Fibroblast of mammary gland (primary cell): ENCODE measurements around the gene FKBP6.
"Not testable (repeated sequence)": the region's sequence is repeated elsewhere in the genome, so short reads cannot be mapped to it uniquely, and the experiment has no call there.

Experiments
- DNase-seq: peaks from one replicate; pipeline ENCODE4 v3.0.0-alpha.2; 2010; ENCODE audit warnings: low read depth
- H3K4me3 ChIP-seq: 2 replicates; pipeline ENCODE4 v1.5.1; 2011; ENCODE audit warnings: low read depth, mild to moderate bottlenecking, low read length, moderate library complexity; ENCODE audit not compliant: control insufficient read depth
- TF ChIP-seq, protein P1 (sequence below): conservative IDR thresholded peaks from 2 replicates; pipeline ENCODE4 v1.5.1; 2011; ENCODE audit warnings: low read depth, low read length, inconsistent platforms; ENCODE audit not compliant: control insufficient read depth, insufficient read depth

The FKBP6 gene

DNA sequence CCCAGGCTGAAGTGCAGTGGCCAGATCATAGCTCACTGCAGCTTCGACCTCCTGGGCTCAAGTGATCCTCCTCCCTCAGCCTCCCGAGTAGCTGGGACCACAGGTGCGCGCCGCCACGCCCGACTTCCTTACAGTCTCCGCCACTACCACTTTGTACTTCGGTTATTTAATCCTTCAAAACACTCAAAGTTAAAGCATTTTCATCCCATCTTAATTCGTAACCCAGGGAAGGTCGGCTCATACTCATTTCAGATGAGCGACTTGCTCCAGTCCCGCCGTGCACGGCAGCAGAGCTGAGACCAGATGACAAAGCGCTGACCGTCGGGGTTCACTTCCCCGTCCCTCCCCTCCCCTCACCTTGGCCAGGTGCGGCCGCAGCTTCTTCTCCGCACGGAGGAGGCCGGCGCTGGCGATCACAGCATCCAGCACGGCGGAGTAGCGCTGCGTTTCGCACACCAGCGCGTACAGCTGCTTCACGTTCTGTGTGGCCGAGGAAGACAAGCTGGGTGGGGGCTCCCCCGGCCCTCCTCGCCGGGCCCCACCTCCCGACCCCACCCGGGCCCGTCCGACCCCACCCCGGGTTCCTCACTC lies 19.8 kb upstream of the FKBP6 start:
- peak overlapping the region; percentile 69 for H3K4me3 ChIP-seq
- TF ChIP-seq, protein P1, sequence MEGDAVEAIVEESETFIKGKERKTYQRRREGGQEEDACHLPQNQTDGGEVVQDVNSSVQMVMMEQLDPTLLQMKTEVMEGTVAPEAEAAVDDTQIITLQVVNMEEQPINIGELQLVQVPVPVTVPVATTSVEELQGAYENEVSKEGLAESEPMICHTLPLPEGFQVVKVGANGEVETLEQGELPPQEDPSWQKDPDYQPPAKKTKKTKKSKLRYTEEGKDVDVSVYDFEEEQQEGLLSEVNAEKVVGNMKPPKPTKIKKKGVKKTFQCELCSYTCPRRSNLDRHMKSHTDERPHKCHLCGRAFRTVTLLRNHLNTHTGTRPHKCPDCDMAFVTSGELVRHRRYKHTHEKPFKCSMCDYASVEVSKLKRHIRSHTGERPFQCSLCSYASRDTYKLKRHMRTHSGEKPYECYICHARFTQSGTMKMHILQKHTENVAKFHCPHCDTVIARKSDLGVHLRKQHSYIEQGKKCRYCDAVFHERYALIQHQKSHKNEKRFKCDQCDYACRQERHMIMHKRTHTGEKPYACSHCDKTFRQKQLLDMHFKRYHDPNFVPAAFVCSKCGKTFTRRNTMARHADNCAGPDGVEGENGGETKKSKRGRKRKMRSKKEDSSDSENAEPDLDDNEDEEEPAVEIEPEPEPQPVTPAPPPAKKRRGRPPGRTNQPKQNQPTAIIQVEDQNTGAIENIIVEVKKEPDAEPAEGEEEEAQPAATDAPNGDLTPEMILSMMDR = no peak
- no peak for DNase-seq

- TF ChIP-seq, protein P1 = no peak
- DNase-seq = peak; percentile 65
- H3K4me3 ChIP-seq = peak within 1 kb of the TSS; percentile 69
These were observed 19.2 kb upstream of the FKBP6 start, which contains the start of gene NSUN5 for GRCh38 chr7:73308665-73309214. NSUN5 (minus strand) TSS chr7:73308826; CDS start chr7:73308790, 36 bp downstream.

- DNase-seq = peak; percentile 12
- not testable (repeated sequence) for H3K4me3 ChIP-seq
These were observed 16.5 kb upstream of the FKBP6 start for GRCh38 chr7:73311421-73311820.

DNA sequence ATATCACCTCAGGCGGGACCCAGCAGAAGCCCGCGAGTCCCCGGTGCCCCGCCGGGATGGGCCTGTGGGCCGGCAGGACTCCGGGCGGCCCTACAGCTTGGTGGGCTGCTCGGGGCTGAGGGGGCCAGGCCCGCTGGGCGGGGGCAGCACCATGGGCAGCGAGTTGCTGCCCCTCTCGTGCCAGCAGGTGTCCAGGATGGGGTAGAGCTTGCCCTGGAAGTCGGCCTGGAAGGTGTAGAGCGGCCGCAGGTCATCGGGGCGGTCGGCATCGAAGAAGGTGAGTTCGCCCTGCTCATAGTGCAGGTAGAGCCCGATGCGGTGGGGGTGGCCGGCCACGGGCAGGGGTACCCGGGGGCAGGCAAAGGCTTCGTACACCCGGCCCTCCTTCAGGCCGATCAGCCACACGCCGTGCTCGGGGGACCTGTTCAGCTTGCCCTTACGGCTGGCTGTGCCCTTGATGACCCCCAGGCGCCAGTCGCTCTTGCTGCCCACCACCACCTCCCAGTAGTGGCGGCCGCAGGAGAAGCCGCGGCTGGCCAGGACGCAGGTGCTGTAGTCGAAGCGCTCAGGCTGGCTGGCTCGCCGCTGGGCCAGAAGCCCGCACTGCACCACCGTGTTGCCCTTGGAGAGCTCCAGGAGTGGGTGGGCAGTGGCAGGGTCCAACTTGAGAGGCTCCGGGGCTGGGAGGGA lies 15.0 kb upstream of the FKBP6 start:
- TF ChIP-seq, protein P1 = no peak
- no peak overlapping the region for H3K4me3 ChIP-seq
- DNase-seq = no peak

- TF ChIP-seq, protein P1 = no peak
- H3K4me3 ChIP-seq = no peak overlapping the region
- DNase-seq = no peak
These were observed 14.4 kb upstream of the FKBP6 start for GRCh38 chr7:73313521-73313906.

GRCh38 chr7:73314271-73314670 lies 13.7 kb upstream of the FKBP6 start:
- DNase-seq = no peak
- no peak overlapping the region for H3K4me3 ChIP-seq
- TF ChIP-seq, protein P1 = no peak

DNA sequence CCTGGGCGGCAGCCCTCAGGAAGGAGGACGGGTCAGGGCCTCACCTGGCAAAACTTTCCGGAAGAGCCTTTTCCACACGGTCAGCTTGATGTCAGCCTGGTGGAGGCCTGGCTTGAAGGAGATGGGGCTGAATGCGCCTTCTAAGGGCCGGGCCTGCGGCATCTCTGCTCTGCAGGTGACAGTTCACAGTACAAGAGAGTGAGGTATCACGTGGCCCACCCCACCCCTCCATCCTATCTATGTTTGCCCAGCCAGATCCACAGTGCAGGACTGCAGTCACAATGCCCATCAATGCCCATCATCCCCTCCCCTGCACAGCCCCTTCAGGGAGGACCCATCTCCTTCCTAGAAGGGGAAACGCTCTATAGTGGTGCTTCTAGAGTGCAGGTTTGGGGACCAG lies 11.4 kb upstream of the FKBP6 start:
- H3K4me3 ChIP-seq = no peak overlapping the region
- DNase-seq = no peak
- TF ChIP-seq, protein P1 = no peak

DNA sequence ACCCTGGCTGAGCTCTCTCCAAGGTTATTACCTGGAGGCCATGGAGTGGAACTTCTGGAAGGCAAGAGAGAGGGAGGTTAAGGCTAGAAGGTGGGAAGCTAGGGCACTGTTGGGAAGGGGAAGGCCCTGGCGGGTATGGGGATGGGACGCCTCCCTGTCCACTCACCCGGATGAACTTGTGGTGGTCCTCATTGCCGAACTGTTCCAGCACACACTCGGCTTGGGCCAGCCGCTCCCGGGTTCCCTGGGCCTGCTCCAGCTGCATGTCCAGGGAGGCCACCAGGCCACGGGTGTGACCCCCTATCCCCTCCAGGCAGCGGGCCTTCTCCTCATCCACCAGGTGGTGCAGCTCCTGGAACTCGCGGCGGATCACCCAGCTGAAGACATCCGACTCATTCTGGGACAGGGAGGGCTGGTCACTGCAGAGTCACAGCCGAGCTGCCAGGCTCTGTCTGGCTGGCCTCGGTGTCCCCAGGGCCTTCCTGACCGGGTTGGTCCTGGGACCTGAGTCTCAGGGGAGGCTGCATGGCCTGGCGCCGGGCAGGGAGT lies 9.2 kb upstream of the FKBP6 start:
- not testable (repeated sequence) for DNase-seq, H3K4me3 ChIP-seq

GRCh38 chr7:73319541-73319940 lies 8.4 kb upstream of the FKBP6 start:
- DNase-seq = not testable (repeated sequence)

DNA sequence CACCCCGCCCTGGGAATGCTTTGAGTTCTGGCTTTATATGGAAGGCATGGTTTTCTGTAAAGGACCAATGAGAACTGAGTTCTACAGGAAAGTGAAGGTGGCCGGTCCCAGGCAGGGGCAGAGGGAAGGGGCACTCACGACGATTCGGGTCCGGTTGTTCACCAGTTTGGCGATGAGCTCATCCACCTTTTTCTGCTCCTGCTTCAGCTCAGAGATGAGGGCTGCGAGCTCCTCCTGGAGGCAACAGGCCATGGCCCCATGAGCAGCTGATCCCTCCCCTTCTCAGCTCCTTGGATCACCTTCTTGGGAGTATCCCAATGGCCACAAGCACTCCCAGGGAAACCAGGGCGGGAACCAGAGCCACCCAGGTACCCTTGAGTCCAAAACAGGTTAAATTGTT lies 8.0 kb upstream of the FKBP6 start:
- H3K4me3 ChIP-seq, DNase-seq: not testable (repeated sequence)

More at GRCh38 chr7:73319541-73319940, 8.4 kb upstream of the FKBP6 start:
- H3K4me3 ChIP-seq = not testable (repeated sequence)
